Transverse colon (tissue), 4 donors: ENCODE results near the gene EPHA2. TPM values are rescaled to one million over a fixed set of nuclear protein-coding genes. Genes with fewer than 3 reads are reported as not detected.

Source experiments
- DNase-seq: peaks from one replicate; pipeline ENCODE4 v3.0.0-alpha.2; 2019
- H3K27ac ChIP-seq, 4 donors: fragments of 200-600 bp; sonication (generic); 2 replicates each; pipeline ENCODE4 v1.5.1; 2016 to 2018; ENCODE audit warnings: inconsistent platforms in 4 of 4
- H3K27me3 ChIP-seq: fragments of 200-600 bp; sonication (generic); 2 replicates; pipeline ENCODE4 v1.5.1; 2017; ENCODE audit warnings: inconsistent platforms
- H3K36me3 ChIP-seq, 4 donors: fragments of 200-600 bp; sonication (generic); 2 replicates each; pipeline ENCODE4 v1.5.1; 2017 to 2019; ENCODE audit warnings: inconsistent platforms in 4 of 4
- H3K4me1 ChIP-seq, 4 donors: fragments of 200-600 bp; sonication (generic); 2 replicates each; pipeline ENCODE4 v1.5.1; 2017 to 2020; ENCODE audit warnings: inconsistent platforms in 4 of 4
- H3K4me3 ChIP-seq, 4 donors: fragments of 200-600 bp; sonication (generic); 1 replicate in 1 of 4; 2 replicates in 3 of 4; pipeline versions ENCODE4 v1.5.1 to v1.6.1; 2017 to 2019; ENCODE audit warnings: inconsistent platforms in 4 of 4
- H3K9me3 ChIP-seq, 2 donors: fragments of 200-600 bp; sonication (generic); 2 replicates each; pipeline ENCODE4 v1.5.1; 2017 to 2019; ENCODE audit warnings: inconsistent platforms in 2 of 2
- CTCF ChIP-seq, 5 experiments: fragments of 200-600 bp in 3 of 5; fragments of 450-650 bp in 2 of 5; sonication (generic) in 3 of 5; IDR thresholded peaks; 1 replicate in 2 of 5; 2 replicates in 3 of 5; pipeline ENCODE4 v1.5.1; 2016 to 2017; ENCODE audit warnings: antibody characterized with exemption in 5 of 5, inconsistent platforms in 3 of 5, mild to moderate bottlenecking in 2 of 5, moderate library complexity in 1 of 5
- EP300 ChIP-seq: sonication (generic); formaldehyde crosslinking; IDR thresholded peaks from one replicate; pipeline ENCODE4 v1.6.1; 2017; ENCODE audit warnings: antibody characterized with exemption, low read depth
- POLR2A ChIP-seq: fragments of 450-650 bp; IDR thresholded peaks from one replicate; pipeline ENCODE4 v1.6.1; 2016; ENCODE audit warnings: antibody characterized with exemption, mild to moderate bottlenecking, moderate library complexity
- POLR2AphosphoS5 ChIP-seq, 3 donors: sonication (generic); formaldehyde crosslinking; IDR thresholded peaks; one replicate each; pipeline ENCODE4 v1.6.1; 2016; ENCODE audit warnings: antibody characterized with exemption in 3 of 3
- WGBS, 2 donors: methylation state at CpG; one replicate each; pipeline ENCODE4 v1.1.5; 2018; ENCODE audit warnings: low coverage in 1 of 2; 5-methylcytosine and 5-hydroxymethylcytosine counted together
- in situ Hi-C, 4 donors: fragments of 200-750 bp; cut with MboI; loops; one replicate each; pipeline versions ENCODE4 v1.15.0 to v1.15.1; 2017; ENCODE audit warnings: low sequenced_read_pairs in 3 of 4, low pct_ligation_motif_present in 1 of 4, low pct_unique_long_range_greater_than_20kb in 1 of 4
- intact Hi-C: fragments of 100-400 bp; cut with DNase I; formaldehyde crosslinking; loops from one replicate; pipeline ENCODE4 v1.15.1; 2023; ENCODE audit warnings: low total_unique reads
- total RNA-seq, 4 donors: library from RNA; depleted of rRNA; stranded (reverse); fragments of >200 nt; gene quantifications; one replicate each; pipeline ENCODE4 v1.1.0, GENCODE V29; 2016

The EPHA2 gene
- total RNA-seq, 4 donors from 2014 or later, result 2.6 to 68.8 (median 30.5) TPM

GRCh38 chr1:16093611-16094010 lies 62.3 kb downstream of the EPHA2 start:
- TF ChIP-seq EP300, result no peak
- no peak for TF ChIP-seq POLR2A
- TF ChIP-seq CTCF (IDR thresholded peaks at IDR 0.05), result no peak
- no peak for TF ChIP-seq POLR2AphosphoS5 (IDR thresholded peaks at IDR 0.05)
- intact Hi-C loops (no loop called here), in situ Hi-C loops (loop anchor here in 1 of 4 donors (25.0 kb wide), 1 partner anchor 269 kb away; the partner anchor contains the start of genes FBXO42 and SZRD1)
- DNase-seq, result no peak
- Histone ChIP-seq H3K4me3 (no peak overlapping the region), H3K27me3 (peaks cover 5% of the 10 kb centered on the region), H3K4me1 (no peaks in the 10 kb centered on the region), H3K9me3 (no peaks in the 10 kb centered on the region), H3K36me3 (no peaks in the 10 kb centered on the region), H3K27ac (no peak overlapping the region)
- 70% methylated on average over 9 of the region's 9 CpGs; no CpG with 5 or more reads in 1 of the 2 donors for WGBS, 2 donors

GRCh38 chr1:16092923-16093511 lies 62.9 kb downstream of the EPHA2 start:
- no peaks in the 10 kb centered on the region for H3K36me3 ChIP-seq
- intact Hi-C loops, result no loop called here
- H3K27me3 ChIP-seq, result peaks cover 5% of the 10 kb centered on the region
- H3K27ac ChIP-seq, result no peak overlapping the region
- H3K4me3 ChIP-seq, result no peak overlapping the region
- DNase-seq, result no peak
- TF ChIP-seq POLR2A (no peak), POLR2AphosphoS5 (IDR thresholded peaks at IDR 0.05) (no peak), EP300 (no peak), CTCF (IDR thresholded peaks at IDR 0.05) (no peak)
- 88 to 93% methylated on average over 3 to 9 of the region's 9 CpGs for WGBS, 2 donors
- H3K9me3 ChIP-seq, result no peaks in the 10 kb centered on the region
- in situ Hi-C loops, result loop anchor here in 1 of 4 donors (25.0 kb wide), 1 partner anchor 269 kb away; the partner anchor contains the start of genes FBXO42 and SZRD1
- no peaks in the 10 kb centered on the region for H3K4me1 ChIP-seq

GRCh38 chr1:16092097-16092922 lies 63.6 kb downstream of the EPHA2 start:
- H3K4me1 ChIP-seq, result no peaks in the 10 kb centered on the region
- in situ Hi-C loops, result loop anchor here in 1 of 4 donors (25.0 kb wide), 1 partner anchor 270 kb away; the partner anchor contains the start of genes FBXO42 and SZRD1
- H3K4me3 ChIP-seq, result no peak overlapping the region
- H3K36me3 ChIP-seq, result no peaks in the 10 kb centered on the region
- no peak overlapping the region for H3K27ac ChIP-seq
- no peaks in the 10 kb centered on the region for H3K9me3 ChIP-seq
- intact Hi-C loops, result no loop called here
- WGBS, 2 donors, result 81 to 94% methylated on average over 3 to 16 of the region's 18 CpGs
- no peak for TF ChIP-seq EP300
- no peak for TF ChIP-seq POLR2A
- no peak for TF ChIP-seq CTCF (IDR thresholded peaks at IDR 0.05)
- TF ChIP-seq POLR2AphosphoS5 (IDR thresholded peaks at IDR 0.05), result no peak
- no peak for DNase-seq
- H3K27me3 ChIP-seq, result peaks cover 5% of the 10 kb centered on the region

GRCh38 chr1:16091296-16091695 lies 64.6 kb downstream of the EPHA2 start:
- Histone ChIP-seq H3K4me1 (no peaks in the 10 kb centered on the region), H3K4me3 (no peak overlapping the region), H3K27ac (no peak overlapping the region), H3K27me3 (peaks cover 5% of the 10 kb centered on the region), H3K9me3 (no peaks in the 10 kb centered on the region), H3K36me3 (no peaks in the 10 kb centered on the region)
- TF ChIP-seq POLR2A (no peak), EP300 (no peak), POLR2AphosphoS5 (IDR thresholded peaks at IDR 0.05) (no peak), CTCF (IDR thresholded peaks at IDR 0.05) (no peak)
- no peak for DNase-seq
- intact Hi-C loops, result no loop called here
- in situ Hi-C loops, result loop anchor here in 1 of 4 donors (25.0 kb wide), 1 partner anchor 271 kb away; the partner anchor contains the start of genes FBXO42 and SZRD1
- 53% methylated on average over 8 of the region's 8 CpGs; no CpG with 5 or more reads in 1 of the 2 donors for WGBS, 2 donors
